Neural cell (in vitro differentiated cells): Measurements from ENCODE around the gene CCDC106. TPM values are rescaled to one million over a fixed set of nuclear protein-coding genes. Genes with fewer than 3 reads are reported as not detected.

Experiments
- H2AFZ ChIP-seq: fragments of 200-600, 300-800 bp; sonication (generic), shearing (Covaris generic); 2 replicates; pipeline ENCODE4 v1.6.0; 2014; ENCODE audit warnings: low read depth, mild to moderate bottlenecking, antibody characterized with exemption, low read length, moderate library complexity
- H3F3A ChIP-seq: fragments of 200-600 bp; shearing (Covaris generic); 2 replicates; pipeline ENCODE4 v1.6.1; 2016; ENCODE audit warnings: mild to moderate bottlenecking, moderate library complexity, mixed read lengths, antibody characterized with exemption, low read length; ENCODE audit not compliant: insufficient read depth, poor library complexity, severe bottlenecking
- H3K27ac ChIP-seq: fragments of 200-600, 300-800 bp; sonication (generic), shearing (Covaris generic); 2 replicates; pipeline ENCODE4 v1.5.1; 2014; ENCODE audit warnings: mild to moderate bottlenecking, low read length, moderate library complexity
- H3K27me3 ChIP-seq: fragments of 300-800, 200-600 bp; sonication (generic), shearing (Covaris generic); 2 replicates; pipeline ENCODE4 v1.6.0; 2014; ENCODE audit warnings: mild to moderate bottlenecking, low read depth, low read length, moderate library complexity; ENCODE audit not compliant: insufficient read depth
- H3K36me3 ChIP-seq: fragments of 300-800, 200-600 bp; sonication (generic), shearing (Covaris generic); 2 replicates; pipeline ENCODE4 v1.5.1; 2014; ENCODE audit warnings: mild to moderate bottlenecking, antibody characterized with exemption, low read length, moderate library complexity; ENCODE audit not compliant: insufficient read depth
- H3K4me2 ChIP-seq: fragments of 300-800, 200-600 bp; sonication (generic), shearing (Covaris generic); 2 replicates; pipeline ENCODE4 v1.6.0; 2014; ENCODE audit warnings: mild to moderate bottlenecking, low read length
- H3K4me3 ChIP-seq: fragments of 300-800, 200-600 bp; sonication (generic), shearing (Covaris generic); 2 replicates; pipeline ENCODE4 v1.5.1; 2014; ENCODE audit warnings: mild to moderate bottlenecking, low read length, moderate library complexity
- H3K79me2 ChIP-seq: fragments of 200-600 bp; shearing (Covaris generic); replicated peaks from 2 replicates; pipeline ENCODE4 v1.6.0; 2014; ENCODE audit warnings: mild to moderate bottlenecking, low read length, moderate library complexity; ENCODE audit not compliant: insufficient read depth
- H3K9ac ChIP-seq: fragments of 300-800, 200-600 bp; sonication (generic), shearing (Covaris generic); 2 replicates; pipeline ENCODE4 v1.6.1; 2016; ENCODE audit warnings: mild to moderate bottlenecking, low read length, mixed read lengths
- H3K9me2 ChIP-seq: fragments of 200-600 bp; shearing (Covaris generic); 2 replicates; pipeline ENCODE4 v1.6.1; 2016; ENCODE audit warnings: mild to moderate bottlenecking, low read length, mixed read lengths; ENCODE audit not compliant: insufficient read depth
- H3K9me3 ChIP-seq: fragments of 200-600, 300-800 bp; sonication (generic), shearing (Covaris generic); 2 replicates; pipeline ENCODE4 v1.6.1; 2016; ENCODE audit warnings: mild to moderate bottlenecking, mixed run types, low read length, moderate library complexity, mixed read lengths
- H4K20me1 ChIP-seq: fragments of 200-600 bp; shearing (Covaris generic); 2 replicates; pipeline ENCODE4 v1.6.1; 2016; ENCODE audit warnings: mild to moderate bottlenecking, mixed run types; ENCODE audit not compliant: insufficient read depth
- EP300 ChIP-seq: fragments of 450-650 bp; conservative IDR thresholded peaks from 2 replicates; pipeline ENCODE4 v1.6.1; 2014; ENCODE audit warnings: antibody characterized with exemption, mild to moderate bottlenecking, moderate library complexity; ENCODE audit not compliant: poor library complexity, severe bottlenecking
- EZH2 ChIP-seq: fragments of 200-600, 300-800 bp; shearing (Covaris generic), sonication (generic); IDR thresholded peaks from 2 replicates; pipeline ENCODE4 v1.6.1; 2014; ENCODE audit warnings: antibody characterized with exemption, low read length, borderline replicate concordance, mild to moderate bottlenecking; ENCODE audit not compliant: insufficient read depth, poor library complexity, severe bottlenecking
- MXI1 ChIP-seq: fragments of 450-650 bp; conservative IDR thresholded peaks from 2 replicates; pipeline ENCODE4 v1.6.1; 2014; ENCODE audit warnings: antibody characterized with exemption, mild to moderate bottlenecking; ENCODE audit not compliant: poor library complexity, severe bottlenecking
- POLR2AphosphoS5 ChIP-seq: IDR thresholded peaks from 2 replicates; pipeline ENCODE4 v1.6.1; 2012
- RAD21 ChIP-seq: fragments of 450-650 bp; conservative IDR thresholded peaks from 2 replicates; pipeline ENCODE4 v1.6.1; 2014; ENCODE audit warnings: antibody characterized with exemption, mild to moderate bottlenecking, moderate library complexity
- SMC3 ChIP-seq: fragments of 450-650 bp; conservative IDR thresholded peaks from 2 replicates; pipeline ENCODE4 v1.6.1; 2014; ENCODE audit warnings: antibody characterized with exemption, mild to moderate bottlenecking, moderate library complexity; ENCODE audit not compliant: poor library complexity
- TAF1 ChIP-seq: IDR thresholded peaks from 2 replicates; pipeline ENCODE4 v1.6.1; 2012; ENCODE audit warnings: low read depth
- polyA plus RNA-seq: library from polyadenylated mRNA; depleted of rRNA; stranded (reverse); fragments of >200 nt; gene quantifications from 2 replicates; pipeline ENCODE4 v1.2.3, GENCODE V29; 2014
- TF ChIP-seq, protein P1 (sequence below): IDR thresholded peaks from 2 replicates; pipeline ENCODE4 v1.6.1; 2012; ENCODE audit warnings: borderline replicate concordance
- TF ChIP-seq, protein P2 (sequence below): fragments of 450-650 bp; IDR thresholded peaks from 2 replicates; pipeline ENCODE4 v1.5.1; 2014; ENCODE audit warnings: antibody characterized with exemption, mild to moderate bottlenecking, moderate library complexity; ENCODE audit not compliant: poor library complexity, severe bottlenecking

The CCDC106 gene
- polyA plus RNA-seq, 1 donor from 2014 or later, result 33.8 TPM

DNA sequence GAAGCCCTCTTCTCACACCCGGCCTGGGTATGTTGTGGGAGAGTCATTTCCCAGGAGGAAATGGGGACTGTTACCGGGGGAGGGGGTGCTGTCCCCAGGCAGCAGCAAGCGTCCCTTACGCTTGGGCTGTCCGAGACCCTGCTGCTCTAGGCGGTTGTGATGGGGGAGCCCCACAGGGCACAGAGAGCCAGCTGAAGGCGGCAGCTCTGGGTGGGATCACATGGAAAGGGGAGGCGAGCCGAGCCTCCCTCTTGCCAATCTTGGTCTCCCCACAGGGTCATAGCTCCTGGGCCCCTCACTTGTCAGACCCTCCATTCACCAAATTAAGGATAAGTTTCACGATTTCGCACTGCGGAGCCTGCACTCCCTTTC lies 49.0 kb downstream of the CCDC106 start:
- Histone ChIP-seq H3K4me2 (no peak overlapping the region), H3K9me3 (no peaks in the 10 kb centered on the region), H3K36me3 (no peaks in the 10 kb centered on the region), H2AFZ (no peak overlapping the region), H3K4me3 (no peak overlapping the region), H3K9ac (no peak overlapping the region), H3K27me3 (no peaks in the 10 kb centered on the region), H3K79me2 (no peaks in the 10 kb centered on the region), H4K20me1 (no peaks in the 10 kb centered on the region), H3F3A (no peaks in the 10 kb centered on the region), H3K9me2 (no peaks in the 10 kb centered on the region), H3K27ac (no peak overlapping the region)
- TF ChIP-seq MXI1, result no peak
- TF ChIP-seq, protein P1, sequence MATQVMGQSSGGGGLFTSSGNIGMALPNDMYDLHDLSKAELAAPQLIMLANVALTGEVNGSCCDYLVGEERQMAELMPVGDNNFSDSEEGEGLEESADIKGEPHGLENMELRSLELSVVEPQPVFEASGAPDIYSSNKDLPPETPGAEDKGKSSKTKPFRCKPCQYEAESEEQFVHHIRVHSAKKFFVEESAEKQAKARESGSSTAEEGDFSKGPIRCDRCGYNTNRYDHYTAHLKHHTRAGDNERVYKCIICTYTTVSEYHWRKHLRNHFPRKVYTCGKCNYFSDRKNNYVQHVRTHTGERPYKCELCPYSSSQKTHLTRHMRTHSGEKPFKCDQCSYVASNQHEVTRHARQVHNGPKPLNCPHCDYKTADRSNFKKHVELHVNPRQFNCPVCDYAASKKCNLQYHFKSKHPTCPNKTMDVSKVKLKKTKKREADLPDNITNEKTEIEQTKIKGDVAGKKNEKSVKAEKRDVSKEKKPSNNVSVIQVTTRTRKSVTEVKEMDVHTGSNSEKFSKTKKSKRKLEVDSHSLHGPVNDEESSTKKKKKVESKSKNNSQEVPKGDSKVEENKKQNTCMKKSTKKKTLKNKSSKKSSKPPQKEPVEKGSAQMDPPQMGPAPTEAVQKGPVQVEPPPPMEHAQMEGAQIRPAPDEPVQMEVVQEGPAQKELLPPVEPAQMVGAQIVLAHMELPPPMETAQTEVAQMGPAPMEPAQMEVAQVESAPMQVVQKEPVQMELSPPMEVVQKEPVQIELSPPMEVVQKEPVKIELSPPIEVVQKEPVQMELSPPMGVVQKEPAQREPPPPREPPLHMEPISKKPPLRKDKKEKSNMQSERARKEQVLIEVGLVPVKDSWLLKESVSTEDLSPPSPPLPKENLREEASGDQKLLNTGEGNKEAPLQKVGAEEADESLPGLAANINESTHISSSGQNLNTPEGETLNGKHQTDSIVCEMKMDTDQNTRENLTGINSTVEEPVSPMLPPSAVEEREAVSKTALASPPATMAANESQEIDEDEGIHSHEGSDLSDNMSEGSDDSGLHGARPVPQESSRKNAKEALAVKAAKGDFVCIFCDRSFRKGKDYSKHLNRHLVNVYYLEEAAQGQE, result no peak
- TF ChIP-seq EZH2, result no peak
- TF ChIP-seq RAD21, result no peak
- TF ChIP-seq EP300, result no peak
- TF ChIP-seq TAF1, result no peak
- no peak for TF ChIP-seq POLR2AphosphoS5
- TF ChIP-seq, protein P2, sequence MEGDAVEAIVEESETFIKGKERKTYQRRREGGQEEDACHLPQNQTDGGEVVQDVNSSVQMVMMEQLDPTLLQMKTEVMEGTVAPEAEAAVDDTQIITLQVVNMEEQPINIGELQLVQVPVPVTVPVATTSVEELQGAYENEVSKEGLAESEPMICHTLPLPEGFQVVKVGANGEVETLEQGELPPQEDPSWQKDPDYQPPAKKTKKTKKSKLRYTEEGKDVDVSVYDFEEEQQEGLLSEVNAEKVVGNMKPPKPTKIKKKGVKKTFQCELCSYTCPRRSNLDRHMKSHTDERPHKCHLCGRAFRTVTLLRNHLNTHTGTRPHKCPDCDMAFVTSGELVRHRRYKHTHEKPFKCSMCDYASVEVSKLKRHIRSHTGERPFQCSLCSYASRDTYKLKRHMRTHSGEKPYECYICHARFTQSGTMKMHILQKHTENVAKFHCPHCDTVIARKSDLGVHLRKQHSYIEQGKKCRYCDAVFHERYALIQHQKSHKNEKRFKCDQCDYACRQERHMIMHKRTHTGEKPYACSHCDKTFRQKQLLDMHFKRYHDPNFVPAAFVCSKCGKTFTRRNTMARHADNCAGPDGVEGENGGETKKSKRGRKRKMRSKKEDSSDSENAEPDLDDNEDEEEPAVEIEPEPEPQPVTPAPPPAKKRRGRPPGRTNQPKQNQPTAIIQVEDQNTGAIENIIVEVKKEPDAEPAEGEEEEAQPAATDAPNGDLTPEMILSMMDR, result no peak
- no peak for TF ChIP-seq SMC3

DNA sequence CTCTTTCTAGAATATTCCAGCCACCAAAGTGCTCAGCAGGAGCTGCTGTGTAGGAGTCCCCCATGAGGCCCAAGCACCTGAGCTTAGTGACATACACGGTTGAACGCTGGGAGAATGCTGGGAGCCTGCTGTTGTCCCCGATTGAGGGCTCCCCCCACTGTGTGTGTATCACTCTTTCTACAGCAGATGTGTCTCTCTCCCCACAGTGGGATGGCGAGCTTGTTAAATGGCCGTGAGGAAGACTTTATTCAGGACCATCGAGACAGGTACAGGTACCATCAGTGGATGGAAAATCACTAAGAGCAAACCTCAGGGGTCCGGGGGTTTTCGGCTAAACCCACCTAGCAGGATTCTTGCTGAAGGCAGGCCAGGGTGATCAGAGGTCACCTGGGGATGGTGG lies 49.7 kb downstream of the CCDC106 start:
- no peaks in the 10 kb centered on the region for H3K27me3 ChIP-seq
- no peaks in the 10 kb centered on the region for H3F3A ChIP-seq
- no peaks in the 10 kb centered on the region for H3K36me3 ChIP-seq
- no peaks in the 10 kb centered on the region for H3K79me2 ChIP-seq
- H3K4me2 ChIP-seq, result no peak overlapping the region
- H3K4me3 ChIP-seq, result no peak overlapping the region
- no peaks in the 10 kb centered on the region for H4K20me1 ChIP-seq
- H3K9ac ChIP-seq, result no peak overlapping the region
- no peak for TF ChIP-seq SMC3
- TF ChIP-seq MXI1, result no peak
- no peak for TF ChIP-seq EP300
- no peak for TF ChIP-seq RAD21
- TF ChIP-seq EZH2, result no peak
- TF ChIP-seq, protein P2, result no peak
- TF ChIP-seq, protein P1, result no peak
- TF ChIP-seq POLR2AphosphoS5, result no peak
- no peak for TF ChIP-seq TAF1
- no peak overlapping the region for H2AFZ ChIP-seq
- H3K9me2 ChIP-seq, result no peaks in the 10 kb centered on the region
- no peaks in the 10 kb centered on the region for H3K9me3 ChIP-seq
- H3K27ac ChIP-seq, result no peak overlapping the region
